ENCODE results near the gene RNF144A. TPM values are rescaled to one million over a fixed set of nuclear protein-coding genes. Genes with fewer than 3 reads are reported as not detected.

Gene RNF144A
- total and polyA plus RNA-seq, 2 donors (not counting 1 experiment from before 2014, with no cell fraction given) = 0.17 to 0.24 TPM

GRCh38 chr2:6920743-6921064 lies 3.5 kb downstream of the RNF144A start:
- Histone ChIP-seq H3K79me2 (ENCODE audit: control insufficient read depth, insufficient read depth, low read length) (no peaks in the 10 kb centered on the region), H3K4me3 (replicated peaks in 1 of 4; ENCODE audit: control extremely low read depth in 1 of 4, insufficient read depth in 1 of 4, low read depth in 3 of 4, low read length in 4 of 4) (no peak overlapping the region), H2AFZ (ENCODE audit: low read length) (no peak overlapping the region), H3K36me3 (ENCODE audit: control insufficient read depth, insufficient read depth, low read length) (no peaks in the 10 kb centered on the region), H3K9me3 (ENCODE audit: control insufficient read depth, insufficient read depth, low read depth, low read length) (no peaks in the 10 kb centered on the region), H3K27ac (ENCODE audit: insufficient read depth, low read length) (no peak overlapping the region), H4K20me1 (ENCODE audit: control insufficient read depth, extremely low read depth, insufficient read depth, low read length) (no peaks in the 10 kb centered on the region), H3K27me3 (ENCODE audit: control insufficient read depth, insufficient read depth, low read length) (peaks cover 2% of the 10 kb centered on the region), H3K4me1 (ENCODE audit: control insufficient read depth, extremely low read depth, insufficient read depth, low read length) (no peaks in the 10 kb centered on the region), H3K4me2 (ENCODE audit: extremely low read depth, insufficient read depth, low read length) (no peak overlapping the region), H3K9ac (ENCODE audit: insufficient read depth, low read length) (no peak overlapping the region)
- no peak for DNase-seq (ENCODE audit: low read depth in 2 of 2)
- no peak for TF ChIP-seq CTCF (conservative IDR thresholded peaks at IDR 0.05 in 1 of 2, IDR thresholded peaks at IDR 0.05 in 1 of 2; ENCODE audit: low read depth in 1 of 2, low read length in 2 of 2)
- TF ChIP-seq EZH2 (IDR thresholded peaks at IDR 0.05; ENCODE audit: low read length, missing control alignments) = no peak

GRCh38 chr2:6921321-6921922 lies 4.2 kb downstream of the RNF144A start:
- H3K27ac ChIP-seq (ENCODE audit: insufficient read depth, low read length) = no peak overlapping the region
- H3K4me1 ChIP-seq (ENCODE audit: control insufficient read depth, extremely low read depth, insufficient read depth, low read length) = no peaks in the 10 kb centered on the region
- no peaks in the 10 kb centered on the region for H3K79me2 ChIP-seq (ENCODE audit: control insufficient read depth, insufficient read depth, low read length)
- H3K4me2 ChIP-seq (ENCODE audit: extremely low read depth, insufficient read depth, low read length) = no peak overlapping the region
- no peaks in the 10 kb centered on the region for H3K36me3 ChIP-seq (ENCODE audit: control insufficient read depth, insufficient read depth, low read length)
- H3K4me3 ChIP-seq (replicated peaks in 1 of 4; ENCODE audit: control extremely low read depth in 1 of 4, insufficient read depth in 1 of 4, low read depth in 3 of 4, low read length in 4 of 4) = no peak overlapping the region
- H3K27me3 ChIP-seq (ENCODE audit: control insufficient read depth, insufficient read depth, low read length) = peaks cover 2% of the 10 kb centered on the region
- no peaks in the 10 kb centered on the region for H3K9me3 ChIP-seq (ENCODE audit: control insufficient read depth, insufficient read depth, low read depth, low read length)
- no peak for TF ChIP-seq EZH2 (IDR thresholded peaks at IDR 0.05; ENCODE audit: low read length, missing control alignments)
- TF ChIP-seq CTCF (conservative IDR thresholded peaks at IDR 0.05 in 1 of 2, IDR thresholded peaks at IDR 0.05 in 1 of 2; ENCODE audit: low read depth in 1 of 2, low read length in 2 of 2) = no peak
- DNase-seq (ENCODE audit: low read depth in 2 of 2) = no peak
- no peak overlapping the region for H3K9ac ChIP-seq (ENCODE audit: insufficient read depth, low read length)
- H2AFZ ChIP-seq (ENCODE audit: low read length) = no peak overlapping the region
- H4K20me1 ChIP-seq (ENCODE audit: control insufficient read depth, extremely low read depth, insufficient read depth, low read length) = no peaks in the 10 kb centered on the region

- no peak for TF ChIP-seq CTCF (conservative IDR thresholded peaks at IDR 0.05 in 1 of 2, IDR thresholded peaks at IDR 0.05 in 1 of 2; ENCODE audit: low read depth in 1 of 2, low read length in 2 of 2)
- TF ChIP-seq EZH2 (IDR thresholded peaks at IDR 0.05; ENCODE audit: low read length, missing control alignments) = no peak
- Histone ChIP-seq H4K20me1 (ENCODE audit: control insufficient read depth, extremely low read depth, insufficient read depth, low read length) (no peaks in the 10 kb centered on the region), H2AFZ (ENCODE audit: low read length) (no peak overlapping the region), H3K27me3 (ENCODE audit: control insufficient read depth, insufficient read depth, low read length) (peaks cover 2% of the 10 kb centered on the region), H3K9me3 (ENCODE audit: control insufficient read depth, insufficient read depth, low read depth, low read length) (no peaks in the 10 kb centered on the region), H3K27ac (ENCODE audit: insufficient read depth, low read length) (no peak overlapping the region), H3K79me2 (ENCODE audit: control insufficient read depth, insufficient read depth, low read length) (no peaks in the 10 kb centered on the region), H3K4me3 (replicated peaks in 1 of 4; ENCODE audit: control extremely low read depth in 1 of 4, insufficient read depth in 1 of 4, low read depth in 3 of 4, low read length in 4 of 4) (no peak overlapping the region), H3K36me3 (ENCODE audit: control insufficient read depth, insufficient read depth, low read length) (no peaks in the 10 kb centered on the region), H3K4me2 (ENCODE audit: extremely low read depth, insufficient read depth, low read length) (no peak overlapping the region), H3K4me1 (ENCODE audit: control insufficient read depth, extremely low read depth, insufficient read depth, low read length) (no peaks in the 10 kb centered on the region), H3K9ac (ENCODE audit: insufficient read depth, low read length) (no peak overlapping the region)
- DNase-seq (ENCODE audit: low read depth in 2 of 2) = no peak
Measured at GRCh38 chr2:6922201-6922656, 5.0 kb downstream of the RNF144A start.
